BLaER1 (cell line): ENCODE data around the gene SYT7.
A peak's percentile ranks its signal among the peaks of the same experiment; 100 is the strongest.
"Not testable (repeated sequence)": the region's sequence is repeated elsewhere in the genome, so short reads cannot be mapped to it uniquely, and the experiment has no call there.

ENCODE experiments used
- H3K27ac ChIP-seq: shearing (Covaris generic); formaldehyde crosslinking; 2 replicates; pipeline ENCODE4 v1.8.1; 2022
- H3K27me3 ChIP-seq: shearing (Covaris generic); formaldehyde crosslinking; 2 replicates; pipeline ENCODE4 v1.8.1; 2022
- H3K36me3 ChIP-seq: shearing (Covaris generic); formaldehyde crosslinking; 2 replicates; pipeline ENCODE4 v1.8.1; 2022
- H3K4me1 ChIP-seq: shearing (Covaris generic); formaldehyde crosslinking; 2 replicates; pipeline ENCODE4 v1.8.1; 2022
- H3K4me2 ChIP-seq: shearing (Covaris generic); formaldehyde crosslinking; 2 replicates; pipeline ENCODE4 v1.8.1; 2022
- H3K4me3 ChIP-seq: shearing (Covaris generic); formaldehyde crosslinking; 2 replicates; pipeline ENCODE4 v1.8.1; 2022
- H3K9ac ChIP-seq: shearing (Covaris generic); formaldehyde crosslinking; 2 replicates; pipeline ENCODE4 v1.8.1; 2022
- H3K9me3 ChIP-seq: shearing (Covaris generic); formaldehyde crosslinking; 2 replicates; pipeline ENCODE4 v1.8.1; 2022
- H4K20me1 ChIP-seq: shearing (Covaris generic); formaldehyde crosslinking; 2 replicates; pipeline ENCODE4 v1.8.1; 2022
- Cebpa-rat ChIP-seq: shearing (Covaris generic); IDR thresholded peaks from 2 replicates; pipeline ENCODE4 v1.8.1; 2022

The SYT7 gene

DNA sequence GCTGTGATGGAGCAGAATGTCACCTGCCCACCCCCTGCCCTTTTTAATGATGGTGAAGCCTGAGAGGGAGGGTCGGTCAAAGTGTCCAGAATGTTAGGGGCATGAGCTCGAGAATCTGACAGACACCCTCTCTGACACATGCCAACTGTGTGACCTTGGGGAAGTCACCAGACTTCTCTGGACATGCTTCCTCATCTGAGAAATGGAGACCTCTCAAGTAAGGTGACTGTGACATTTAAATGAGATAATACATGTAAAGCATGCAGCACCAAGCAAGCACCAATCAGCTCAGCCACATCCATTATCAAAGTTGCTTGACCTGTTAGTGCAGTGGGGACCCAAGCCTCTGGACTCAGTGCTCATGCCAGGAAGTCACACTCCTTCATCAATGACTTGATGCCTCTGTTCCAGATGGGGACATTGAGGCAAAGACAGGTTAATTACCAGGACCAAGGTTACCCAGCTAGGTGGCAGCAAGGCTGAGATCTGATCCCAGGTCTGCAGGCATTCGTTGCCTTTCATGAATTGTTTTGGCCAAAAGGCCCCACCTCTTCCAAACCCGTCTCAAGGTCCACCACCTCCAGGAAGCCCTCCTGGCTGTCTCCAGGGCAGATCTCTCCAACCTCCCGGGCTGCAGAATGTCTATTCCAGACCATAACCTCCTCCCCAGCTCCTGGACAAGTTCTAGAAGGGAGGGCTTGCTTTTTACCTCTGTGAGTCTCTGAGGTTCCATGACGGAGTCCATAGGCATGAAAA lies 38.8 kb upstream of the SYT7 start:
- no peak for TF ChIP-seq Cebpa-rat

DNA sequence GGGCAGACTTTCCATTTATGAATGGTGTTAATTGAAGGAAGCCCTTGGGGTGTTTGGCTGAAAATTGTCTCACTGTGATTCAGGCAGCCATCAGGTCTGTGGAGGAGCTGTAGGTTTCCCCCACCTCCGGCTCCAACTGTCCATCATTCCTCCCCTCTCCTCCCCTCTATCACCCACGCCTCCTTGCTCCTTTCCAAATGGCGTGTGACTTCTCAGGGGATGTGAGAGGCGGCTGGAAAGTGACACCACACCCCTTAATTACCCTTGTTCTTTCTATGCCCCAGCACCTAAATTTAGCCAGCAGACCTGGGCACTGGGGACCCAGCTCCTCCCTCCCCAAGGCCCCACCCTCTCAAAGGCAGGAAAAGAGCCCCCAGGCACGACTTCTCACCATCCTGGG lies 38.1 kb upstream of the SYT7 start:
- Histone ChIP-seq H4K20me1 (no peaks in the 10 kb centered on the region), H3K36me3 (no peaks in the 10 kb centered on the region), H3K27ac (no peak overlapping the region), H3K9me3 (no peaks in the 10 kb centered on the region), H3K9ac (no peak overlapping the region), H3K4me3 (no peak overlapping the region), H3K27me3 (no peaks in the 10 kb centered on the region), H3K4me2 (no peak overlapping the region), H3K4me1 (peaks cover 19% of the 10 kb centered on the region)
- no peak for TF ChIP-seq Cebpa-rat

More for the DNA sequence above, 38.8 kb upstream of the SYT7 start:
- Histone ChIP-seq H3K27ac (no peak overlapping the region), H3K9me3 (no peaks in the 10 kb centered on the region), H3K9ac (no peak overlapping the region), H3K4me2 (no peak overlapping the region), H3K4me3 (no peak overlapping the region), H3K36me3 (no peaks in the 10 kb centered on the region), H3K4me1 (peaks cover 16% of the 10 kb centered on the region), H3K27me3 (no peaks in the 10 kb centered on the region), H4K20me1 (no peaks in the 10 kb centered on the region)

- TF ChIP-seq Cebpa-rat, result no peak
- Histone ChIP-seq H3K27me3 (no peaks in the 10 kb centered on the region), H3K36me3 (no peaks in the 10 kb centered on the region), H3K4me1 (peaks cover 19% of the 10 kb centered on the region), H3K27ac (no peak overlapping the region), H3K9me3 (no peaks in the 10 kb centered on the region), H4K20me1 (no peaks in the 10 kb centered on the region), H3K4me3 (no peak overlapping the region), H3K9ac (no peak overlapping the region), H3K4me2 (no peak overlapping the region)
Measured at GRCh38 chr11:61617515-61617914, 36.6 kb upstream of the SYT7 start.

- no peak for TF ChIP-seq Cebpa-rat
- no peaks in the 10 kb centered on the region for H4K20me1 ChIP-seq
- H3K27me3 ChIP-seq, result no peaks in the 10 kb centered on the region
- H3K4me2 ChIP-seq, result no peak overlapping the region
- H3K4me3 ChIP-seq, result no peak overlapping the region
- peaks cover 28% of the 10 kb centered on the region for H3K4me1 ChIP-seq
- H3K36me3 ChIP-seq, result no peaks in the 10 kb centered on the region
- H3K27ac ChIP-seq, result no peak overlapping the region
- no peaks in the 10 kb centered on the region for H3K9me3 ChIP-seq
- no peak overlapping the region for H3K9ac ChIP-seq
Measured at GRCh38 chr11:61616434-61616833, 35.6 kb upstream of the SYT7 start.

GRCh38 chr11:61614782-61615181 lies 33.9 kb upstream of the SYT7 start:
- not testable (repeated sequence) for H3K27me3 ChIP-seq, H3K4me3 ChIP-seq

DNA sequence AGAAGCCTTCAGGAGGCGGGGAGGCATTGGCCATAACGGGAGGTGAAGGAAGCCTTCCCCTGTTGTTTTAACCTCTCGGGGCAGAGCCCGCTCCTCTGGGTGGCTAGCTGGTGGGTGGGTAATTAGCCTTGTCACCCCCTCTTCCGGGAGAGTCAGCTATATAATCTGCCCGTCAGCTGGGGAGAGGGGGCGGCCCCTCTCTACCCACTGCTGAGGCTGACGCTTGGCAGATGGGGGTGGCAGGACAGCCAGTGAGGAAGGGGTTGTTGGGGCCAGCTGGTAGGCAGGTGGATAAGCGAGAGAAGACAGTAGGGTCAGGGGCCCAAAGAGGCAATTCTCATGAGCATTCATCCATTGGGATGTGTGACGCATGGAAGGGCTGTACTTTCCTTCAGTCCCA lies 33.0 kb upstream of the SYT7 start:
- Histone ChIP-seq H3K4me1 (peaks cover 42% of the 10 kb centered on the region), H3K9ac (no peak overlapping the region), H3K36me3 (no peaks in the 10 kb centered on the region), H4K20me1 (no peaks in the 10 kb centered on the region), H3K27me3 (no peaks in the 10 kb centered on the region), H3K4me3 (no peak overlapping the region), H3K9me3 (no peaks in the 10 kb centered on the region), H3K27ac (no peak overlapping the region), H3K4me2 (no peak overlapping the region)
- no peak for TF ChIP-seq Cebpa-rat

More at GRCh38 chr11:61614782-61615181, 33.9 kb upstream of the SYT7 start:
- H4K20me1 ChIP-seq, H3K36me3 ChIP-seq, H3K9me3 ChIP-seq, H3K4me2 ChIP-seq, H3K27ac ChIP-seq, H3K9ac ChIP-seq: not testable (repeated sequence)
- H3K4me1 ChIP-seq, result peaks cover 36% of the 10 kb centered on the region

DNA sequence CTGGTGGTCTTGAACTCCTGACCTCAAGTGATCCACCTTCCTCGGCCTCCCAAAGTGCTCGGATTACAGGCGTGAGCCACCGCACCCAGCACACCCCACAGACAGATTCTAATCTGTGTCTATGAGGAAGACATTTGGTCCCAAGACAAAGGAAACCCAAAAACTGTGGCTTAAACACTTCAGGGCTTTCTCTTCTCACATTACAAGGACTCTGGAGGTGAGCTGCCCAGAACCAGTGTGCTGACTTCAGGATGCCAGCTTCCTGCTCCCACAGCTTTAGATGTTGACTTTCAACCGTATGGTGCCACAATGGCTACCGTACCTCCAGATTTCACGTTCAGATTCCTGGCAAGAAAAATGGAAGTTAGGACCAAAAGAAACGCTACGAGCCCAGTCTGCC lies 32.2 kb upstream of the SYT7 start:
- H3K4me2 ChIP-seq, result no peak overlapping the region
- H3K9ac ChIP-seq, result no peak overlapping the region
- TF ChIP-seq Cebpa-rat, result no peak
- no peaks in the 10 kb centered on the region for H3K36me3 ChIP-seq
- H3K4me3 ChIP-seq, result no peak overlapping the region
- H3K9me3 ChIP-seq, result no peaks in the 10 kb centered on the region
- no peaks in the 10 kb centered on the region for H4K20me1 ChIP-seq
- H3K4me1 ChIP-seq, result peaks cover 47% of the 10 kb centered on the region
- no peaks in the 10 kb centered on the region for H3K27me3 ChIP-seq
- H3K27ac ChIP-seq, result no peak overlapping the region

DNA sequence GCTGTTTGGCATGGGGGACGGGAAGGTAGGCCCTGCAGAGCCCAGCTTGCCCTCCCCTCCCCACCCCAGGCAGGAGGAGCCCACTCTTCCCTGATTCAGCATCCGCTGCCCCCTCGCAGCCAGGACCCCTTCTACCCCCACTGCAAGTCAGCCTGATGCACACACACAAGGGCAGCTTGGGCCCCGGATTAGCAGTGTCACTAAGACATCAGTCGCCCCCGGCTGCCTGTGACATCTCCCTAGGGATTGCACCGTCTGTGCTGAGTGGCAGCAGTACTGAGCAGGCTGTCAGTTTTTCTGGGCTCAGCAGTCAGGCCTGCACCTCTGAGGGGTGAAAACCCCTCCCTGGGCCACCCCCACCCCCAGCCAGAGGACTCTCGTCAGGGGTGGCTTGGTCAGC lies 30.4 kb upstream of the SYT7 start:
- Histone ChIP-seq H3K27me3 (no peaks in the 10 kb centered on the region), H3K9ac (peak overlapping the region; percentile 35; the same call in 1 of the 2 replicates), H3K4me3 (no peak overlapping the region), H3K27ac (no peak overlapping the region), H3K4me2 (peak overlapping the region; percentile 67), H3K4me1 (peaks cover 57% of the 10 kb centered on the region), H3K36me3 (no peaks in the 10 kb centered on the region), H3K9me3 (no peaks in the 10 kb centered on the region), H4K20me1 (no peaks in the 10 kb centered on the region)
- no peak for TF ChIP-seq Cebpa-rat

GRCh38 chr11:61610905-61611304 lies 30.0 kb upstream of the SYT7 start:
- Histone ChIP-seq H3K4me1 (peaks cover 61% of the 10 kb centered on the region), H4K20me1 (no peaks in the 10 kb centered on the region), H3K27me3 (no peaks in the 10 kb centered on the region), H3K9ac (no peak overlapping the region), H3K36me3 (no peaks in the 10 kb centered on the region), H3K4me2 (peak overlapping the region; percentile 67), H3K9me3 (no peaks in the 10 kb centered on the region), H3K4me3 (no peak overlapping the region), H3K27ac (no peak overlapping the region)
- TF ChIP-seq Cebpa-rat, result no peak

- no peaks in the 10 kb centered on the region for H3K27me3 ChIP-seq
- H3K4me2 ChIP-seq, result peak overlapping the region; percentile 67
- no peak overlapping the region for H3K27ac ChIP-seq
- H3K36me3 ChIP-seq, result no peaks in the 10 kb centered on the region
- no peaks in the 10 kb centered on the region for H4K20me1 ChIP-seq
- H3K4me3 ChIP-seq, result no peak overlapping the region
- H3K4me1 ChIP-seq, result peaks cover 70% of the 10 kb centered on the region
- TF ChIP-seq Cebpa-rat, result no peak
- H3K9me3 ChIP-seq, result no peaks in the 10 kb centered on the region
- no peak overlapping the region for H3K9ac ChIP-seq
Measured at GRCh38 chr11:61609980-61610366, 29.1 kb upstream of the SYT7 start.
